ES-I3 (cell line): ENCODE measurements around the gene CD302.
A peak's percentile ranks its signal among the peaks of the same experiment; 100 is the strongest.
"Not testable (repeated sequence)": the region's sequence is repeated elsewhere in the genome, so short reads cannot be mapped to it uniquely, and the experiment has no call there.

ENCODE experiments used
- H3K36me3 ChIP-seq: 2 replicates; pipeline ENCODE4 v1.6.1; 2013; ENCODE audit warnings: mild to moderate bottlenecking, low read length, control low read depth, moderate library complexity; ENCODE audit not compliant: insufficient read depth
- H3K4me1 ChIP-seq: 2 replicates; pipeline ENCODE4 v1.6.1; 2013; ENCODE audit warnings: mild to moderate bottlenecking, control low read depth, low read length; ENCODE audit not compliant: insufficient read depth
- H3K9ac ChIP-seq: 2 replicates; pipeline ENCODE4 v1.6.1; 2013; ENCODE audit warnings: low read depth, mild to moderate bottlenecking, low read length, moderate library complexity
- H3K9me3 ChIP-seq: 2 replicates; pipeline ENCODE4 v1.6.1; 2013; ENCODE audit warnings: mild to moderate bottlenecking, low read length, moderate library complexity; ENCODE audit not compliant: control insufficient read depth, insufficient read depth

The CD302 gene

DNA sequence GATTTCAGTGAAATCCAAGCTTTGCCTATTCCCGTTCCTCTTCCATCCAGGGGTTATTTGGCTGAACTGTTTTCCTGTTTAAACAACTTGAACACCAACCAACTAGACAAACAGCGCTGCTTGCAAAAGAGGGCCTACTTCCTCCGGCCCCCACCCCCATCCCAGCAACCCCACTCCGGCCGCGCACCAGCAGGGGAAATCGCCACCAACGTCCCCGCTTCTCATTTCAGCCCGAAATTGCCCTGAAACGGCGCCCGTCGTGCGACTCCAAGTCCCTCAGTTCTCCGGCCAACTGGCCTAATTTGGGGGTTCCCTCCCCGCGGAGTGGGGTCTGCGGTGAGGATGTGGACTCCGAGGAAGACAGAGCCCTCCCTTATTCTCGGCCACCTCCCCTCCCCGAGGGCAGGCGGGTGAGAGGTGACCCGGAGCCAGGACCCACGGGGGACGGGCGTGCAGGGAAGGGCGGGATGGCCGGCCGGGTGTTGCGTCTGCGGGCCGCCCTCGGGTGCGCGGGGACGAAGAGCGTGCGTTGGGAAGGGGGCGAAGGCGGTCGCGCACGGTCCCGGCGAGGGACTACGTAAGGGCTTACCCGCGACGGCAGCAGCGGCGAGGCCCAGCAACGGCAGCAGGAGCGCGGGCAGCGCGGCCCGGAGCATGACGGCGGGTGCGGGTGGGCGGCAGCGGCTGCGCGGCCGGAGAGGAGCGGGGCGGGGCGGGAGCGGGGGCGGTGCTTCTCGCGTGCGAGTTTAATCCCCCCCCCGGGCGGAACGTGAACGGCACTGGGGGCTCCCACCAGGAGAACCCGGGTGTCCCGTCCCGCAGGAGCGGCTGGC is at the start of gene CD302:
Gene CD302 (minus strand): TSS at position 666 of the 833 bp plus-strand sequence. CDS start 10 bp downstream, at position 656.
- no peaks in the 10 kb centered on the region for H3K9me3 ChIP-seq
- H3K9ac ChIP-seq, result peak within 1 kb of the TSS; percentile 94
- no peaks in the 10 kb centered on the region for H3K36me3 ChIP-seq
- H3K4me1 ChIP-seq, result peaks cover 9% of the 10 kb centered on the region; the same call in 1 of the 2 replicates

DNA sequence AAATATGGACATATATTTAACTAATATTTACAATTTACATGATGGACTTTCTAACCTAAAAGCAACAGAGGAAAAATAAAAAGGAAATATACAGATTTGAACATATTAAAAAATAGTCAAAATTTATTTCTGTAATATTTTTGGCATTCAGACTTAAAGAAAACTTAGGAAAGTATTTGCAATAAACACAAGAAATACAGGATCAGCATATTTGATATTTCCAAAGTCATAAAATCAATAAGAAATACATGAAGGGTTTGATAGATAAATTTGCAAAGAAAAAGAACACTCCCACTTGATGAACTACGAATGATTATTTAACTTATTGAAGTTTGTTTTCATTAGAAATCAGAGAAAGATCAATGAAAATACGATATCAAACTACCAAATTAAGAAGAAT is 48.6 kb upstream of the CD302 start:
- Histone ChIP-seq H3K9ac (no peak overlapping the region), H3K36me3 (no peaks in the 10 kb centered on the region), H3K9me3 (no peaks in the 10 kb centered on the region), H3K4me1 (no peaks in the 10 kb centered on the region)

DNA sequence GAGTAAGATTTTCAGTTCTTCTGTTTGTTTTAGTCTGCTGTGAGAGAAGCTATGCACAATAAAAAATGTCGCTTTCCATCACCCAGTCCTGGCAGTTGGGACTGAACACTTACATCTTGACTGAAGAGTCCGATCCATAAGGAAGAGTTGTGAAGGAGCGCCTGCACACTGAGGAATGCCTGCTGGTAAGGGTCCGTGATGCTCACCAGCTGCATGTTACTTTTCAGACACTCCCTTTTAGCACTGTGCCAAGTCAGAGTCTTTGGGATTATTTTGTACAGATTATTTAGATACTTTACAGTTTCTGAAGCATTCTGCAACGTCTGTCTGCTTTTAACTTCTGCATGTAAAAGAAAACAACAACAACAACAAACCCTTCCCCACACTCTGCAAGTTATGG is 42.6 kb upstream of the CD302 start:
- Histone ChIP-seq H3K9ac (no peak overlapping the region), H3K9me3 (no peaks in the 10 kb centered on the region), H3K36me3 (no peaks in the 10 kb centered on the region), H3K4me1 (no peaks in the 10 kb centered on the region)

GRCh38 chr2:159832858-159833257 is 34.9 kb upstream of the CD302 start:
- no peaks in the 10 kb centered on the region for H3K36me3 ChIP-seq
- no peak overlapping the region for H3K9ac ChIP-seq
- no peaks in the 10 kb centered on the region for H3K9me3 ChIP-seq
- no peaks in the 10 kb centered on the region for H3K4me1 ChIP-seq

GRCh38 chr2:159832026-159832425 is 34.0 kb upstream of the CD302 start:
- Histone ChIP-seq H3K9me3 (no peaks in the 10 kb centered on the region), H3K36me3 (no peaks in the 10 kb centered on the region), H3K4me1 (no peaks in the 10 kb centered on the region), H3K9ac (no peak overlapping the region)

DNA sequence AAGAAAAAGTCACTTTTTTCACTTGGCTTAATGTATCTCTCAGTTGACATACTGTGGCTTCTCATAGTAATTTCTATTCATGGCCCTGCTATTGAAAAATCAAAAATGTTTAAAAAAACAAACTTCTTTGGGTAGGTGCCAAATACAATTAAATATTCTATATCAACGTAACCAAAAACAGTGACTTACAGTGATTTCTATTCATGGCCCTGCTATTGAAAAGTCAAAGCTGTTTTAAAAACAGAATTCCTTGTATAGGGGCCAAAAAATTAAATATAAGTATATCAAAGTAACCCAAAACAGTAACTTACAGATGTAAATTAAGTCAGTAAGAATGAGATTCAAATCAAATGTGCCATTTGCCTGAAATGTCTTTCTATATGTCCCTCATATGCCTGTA is 31.4 kb upstream of the CD302 start:
- Histone ChIP-seq H3K9me3 (no peaks in the 10 kb centered on the region), H3K9ac (no peak overlapping the region), H3K36me3 (no peaks in the 10 kb centered on the region), H3K4me1 (no peaks in the 10 kb centered on the region)

GRCh38 chr2:159828738-159829137 is 30.7 kb upstream of the CD302 start:
- H3K9me3 ChIP-seq, result no peaks in the 10 kb centered on the region
- H3K36me3 ChIP-seq, result no peaks in the 10 kb centered on the region
- no peaks in the 10 kb centered on the region for H3K4me1 ChIP-seq
- no peak overlapping the region for H3K9ac ChIP-seq

GRCh38 chr2:159822478-159822833 is 24.4 kb upstream of the CD302 start:
- H3K36me3 ChIP-seq, H3K9me3 ChIP-seq, H3K4me1 ChIP-seq, H3K9ac ChIP-seq: not testable (repeated sequence)

DNA sequence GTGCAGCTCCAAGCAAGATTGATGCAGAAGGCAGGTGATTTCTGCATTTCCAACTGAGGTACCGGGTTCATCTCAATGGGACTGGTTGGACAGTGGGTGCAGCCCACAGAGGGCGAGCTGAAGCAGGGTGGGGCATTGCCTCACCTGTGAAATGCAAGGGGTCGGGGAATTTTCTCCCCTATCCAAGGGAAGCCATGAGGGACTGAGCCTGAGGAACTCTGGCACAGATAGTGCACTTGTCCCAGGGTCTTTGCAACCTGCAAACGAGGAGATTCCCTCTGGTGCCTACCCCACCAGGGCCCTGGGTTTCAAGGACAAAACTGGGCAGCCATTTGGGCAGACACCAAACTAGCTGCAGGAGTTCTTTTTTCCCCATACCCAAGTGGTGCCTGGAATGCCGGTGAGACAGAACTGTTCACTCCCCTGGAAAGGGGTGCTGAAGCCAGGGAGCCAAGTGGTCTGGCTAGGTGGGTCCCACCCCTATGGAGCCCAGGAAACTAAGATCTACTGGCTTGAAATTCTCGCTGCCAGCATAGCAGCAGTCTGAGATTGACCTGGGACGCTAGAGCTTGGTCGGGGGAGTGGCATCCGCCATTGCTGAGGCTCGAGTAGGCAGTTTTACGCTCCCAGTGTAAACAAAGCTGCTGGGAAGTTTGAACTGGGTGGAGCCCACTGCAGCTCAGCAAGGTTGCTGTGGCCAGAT is 23.9 kb upstream of the CD302 start:
- H3K9ac ChIP-seq, H3K9me3 ChIP-seq, H3K4me1 ChIP-seq, H3K36me3 ChIP-seq: not testable (repeated sequence)

- no peaks in the 10 kb centered on the region for H3K4me1 ChIP-seq
- H3K9me3 ChIP-seq, result no peaks in the 10 kb centered on the region
- no peaks in the 10 kb centered on the region for H3K36me3 ChIP-seq
- no peak overlapping the region for H3K9ac ChIP-seq
Measured at GRCh38 chr2:159818940-159819339, 20.9 kb upstream of the CD302 start.

- H3K36me3 ChIP-seq, result no peaks in the 10 kb centered on the region
- no peak overlapping the region for H3K9ac ChIP-seq
- no peaks in the 10 kb centered on the region for H3K9me3 ChIP-seq
- H3K4me1 ChIP-seq, result no peaks in the 10 kb centered on the region
Measured at GRCh38 chr2:159817283-159817682, 19.3 kb upstream of the CD302 start.

DNA sequence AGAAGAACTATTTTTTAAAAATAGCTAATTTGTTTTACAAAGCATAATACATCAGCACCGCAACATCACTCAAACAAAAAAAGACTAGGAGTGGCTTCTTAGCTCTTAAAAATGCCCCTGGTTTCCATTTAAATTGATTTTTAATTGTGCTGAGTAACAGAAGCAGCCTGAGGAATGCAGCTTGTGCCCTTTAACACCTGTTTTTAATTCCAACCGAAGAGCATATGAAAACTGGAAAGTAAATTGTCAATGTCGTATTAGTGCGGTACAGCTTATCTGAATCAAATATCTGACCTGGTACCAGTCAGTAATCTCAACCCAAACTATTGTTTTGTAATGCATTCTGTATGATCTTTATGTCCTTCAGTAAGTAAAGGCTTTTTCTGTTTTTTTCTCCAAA is 13.2 kb upstream of the CD302 start:
- H3K9ac ChIP-seq, result no peak overlapping the region
- H3K36me3 ChIP-seq, result no peaks in the 10 kb centered on the region
- H3K9me3 ChIP-seq, result no peaks in the 10 kb centered on the region
- H3K4me1 ChIP-seq, result no peaks in the 10 kb centered on the region

DNA sequence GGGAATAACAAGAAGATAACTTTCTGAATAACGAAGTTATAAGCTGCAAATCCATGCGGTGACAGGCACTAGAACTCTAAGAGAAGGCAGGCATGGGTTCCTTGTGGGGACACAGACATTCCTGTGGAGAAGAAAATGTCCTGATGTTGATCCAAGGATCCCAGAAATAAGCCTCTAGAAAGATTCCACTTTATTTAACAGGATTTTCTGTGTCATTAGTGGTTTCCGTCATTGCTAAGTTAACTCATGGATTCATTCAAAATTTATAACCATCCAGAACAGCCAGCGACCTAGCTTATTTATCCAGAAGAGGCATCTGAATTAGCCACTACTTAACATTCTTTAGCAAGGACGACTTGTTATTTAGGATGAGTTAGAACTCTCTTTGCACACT is 10.0 kb upstream of the CD302 start:
- no peaks in the 10 kb centered on the region for H3K9me3 ChIP-seq
- H3K36me3 ChIP-seq, result no peaks in the 10 kb centered on the region
- no peak overlapping the region for H3K9ac ChIP-seq
- no peaks in the 10 kb centered on the region for H3K4me1 ChIP-seq

- Histone ChIP-seq H3K4me1 (no peaks in the 10 kb centered on the region), H3K36me3 (no peaks in the 10 kb centered on the region), H3K9ac (no peak overlapping the region), H3K9me3 (no peaks in the 10 kb centered on the region)
Measured at GRCh38 chr2:159807183-159808031, 9.4 kb upstream of the CD302 start.
